Activated CD8-positive, alpha-beta memory T cell treated with anti-CD3 and anti-CD28 coated beads, Interleukin-2, amount 50 U/mL, for 24 hours (primary cell): ENCODE results near the gene KMT2C.

Experiments
- DNase-seq: peaks from one replicate; pipeline ENCODE4 v3.0.0-alpha.2; 2020; ENCODE audit errors: extremely low read depth

KMT2C gene

DNA sequence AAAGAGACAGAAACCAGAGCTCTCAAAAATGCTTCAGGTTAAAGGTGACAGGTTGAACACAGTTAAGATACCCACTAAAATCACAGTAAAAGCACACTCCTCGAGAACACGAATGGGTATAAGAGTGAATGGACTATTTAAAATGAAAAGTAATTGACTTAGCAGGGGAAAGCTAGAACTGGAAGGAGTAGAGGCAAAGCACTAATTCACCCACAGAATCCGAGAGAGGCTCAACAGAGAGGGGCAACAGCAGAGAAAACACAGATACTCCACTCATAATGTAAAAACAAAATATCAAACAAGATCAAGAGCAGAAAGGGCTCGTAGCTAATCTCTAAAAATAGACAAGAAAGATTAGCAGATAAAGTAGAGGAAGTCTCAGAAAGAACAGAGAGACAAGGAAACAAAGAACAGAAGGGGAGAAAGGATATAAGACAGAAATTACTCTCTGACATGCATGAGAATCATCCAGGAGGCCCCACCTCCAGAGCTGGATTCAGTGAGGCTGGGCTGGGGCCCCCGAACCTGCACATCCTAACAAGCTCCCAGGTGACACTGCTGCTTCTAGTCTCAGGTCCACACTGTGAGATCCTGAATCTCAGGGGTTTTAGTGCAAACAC lies 292.7 kb downstream of the KMT2C start:
- DNase-seq = no peak

DNA sequence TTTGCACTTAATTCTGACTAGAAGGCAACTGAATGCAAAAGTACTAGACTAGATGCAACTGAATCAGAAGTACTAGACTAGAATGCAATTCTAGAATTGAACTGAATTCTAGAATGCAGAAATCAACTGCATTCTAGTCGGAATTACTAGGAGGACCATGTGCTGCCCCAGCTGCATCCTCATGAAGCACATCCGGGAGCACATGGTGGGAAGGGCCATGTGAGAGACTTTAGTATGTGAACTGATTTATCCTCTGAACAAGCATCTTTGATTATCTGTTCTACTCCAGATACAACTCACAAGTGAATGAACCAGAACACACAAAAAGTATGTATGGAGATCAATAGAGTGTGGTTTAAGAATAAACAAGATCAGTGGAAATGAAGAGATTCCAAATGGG lies 295.2 kb downstream of the KMT2C start:
- no peak for DNase-seq

GRCh38 chr7:152140067-152140466 lies 295.7 kb downstream of the KMT2C start:
- no peak for DNase-seq

DNA sequence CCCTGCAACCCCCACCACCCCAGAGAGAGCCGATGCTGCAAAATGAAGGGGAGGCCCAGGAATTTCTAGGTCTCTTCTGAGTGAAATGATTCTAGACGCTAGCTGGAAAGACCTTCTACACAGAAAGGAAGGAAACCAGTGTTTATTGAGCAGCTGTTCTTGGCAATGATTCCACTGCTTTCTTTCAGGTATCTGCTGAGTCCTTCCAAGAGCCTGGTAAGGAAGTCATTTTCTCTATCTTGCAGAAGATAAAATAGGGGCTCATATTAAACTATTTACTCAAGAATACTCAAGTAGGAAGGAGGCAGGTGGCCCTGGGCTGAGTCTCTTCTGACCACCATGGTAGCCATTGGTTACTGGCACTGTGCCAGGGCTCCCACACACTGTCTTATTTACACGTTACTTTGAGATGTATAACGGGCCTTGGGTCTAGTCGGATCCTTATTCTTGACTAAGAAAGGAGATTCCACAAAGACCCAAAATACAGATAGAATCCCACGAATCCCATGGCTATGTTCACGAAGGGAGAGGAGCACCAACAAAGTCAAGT lies 298.3 kb downstream of the KMT2C start:
- DNase-seq = no peak

DNA sequence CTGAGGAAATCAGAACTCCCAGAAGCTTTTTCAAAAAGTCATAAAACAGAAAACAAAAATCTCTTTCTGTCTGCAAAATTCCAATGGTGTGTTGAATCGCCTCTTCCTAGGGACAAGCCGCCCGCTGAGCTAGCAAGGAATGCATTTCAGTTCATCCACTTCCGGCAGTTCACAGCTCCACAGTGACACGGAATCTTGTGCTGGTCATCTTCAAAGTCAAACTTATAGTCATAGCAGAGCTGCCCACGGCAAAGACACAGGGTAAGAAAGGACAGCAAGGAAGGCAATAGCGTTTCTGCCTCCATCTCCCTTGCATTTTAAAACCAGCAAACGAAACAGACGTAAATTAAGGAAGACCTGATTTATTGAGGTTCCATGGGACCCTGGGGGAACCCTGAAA lies 299.1 kb downstream of the KMT2C start:
- DNase-seq = no peak

GRCh38 chr7:152133804-152134203 lies 302.0 kb downstream of the KMT2C start:
- DNase-seq = no peak

- DNase-seq = no peak
Measured at GRCh38 chr7:152132812-152133211, 303.0 kb downstream of the KMT2C start.

- DNase-seq = no peak
Measured at GRCh38 chr7:152131981-152132494, 303.8 kb downstream of the KMT2C start.

GRCh38 chr7:152130658-152131590 lies 304.9 kb downstream of the KMT2C start:
- DNase-seq = no peak

GRCh38 chr7:152129682-152130081 lies 306.1 kb downstream of the KMT2C start:
- no peak for DNase-seq

GRCh38 chr7:152128741-152129461 lies 306.9 kb downstream of the KMT2C start:
- no peak for DNase-seq

GRCh38 chr7:152128252-152128651 lies 307.6 kb downstream of the KMT2C start:
- DNase-seq = no peak

- DNase-seq = no peak
Measured at GRCh38 chr7:152127229-152127628, 308.6 kb downstream of the KMT2C start.

- DNase-seq = no peak
Measured at GRCh38 chr7:152126741-152127140, 309.1 kb downstream of the KMT2C start.

- DNase-seq = no peak
Measured at GRCh38 chr7:152122540-152122939, 313.3 kb downstream of the KMT2C start.

- DNase-seq = no peak
Measured at GRCh38 chr7:152121432-152121831, 314.4 kb downstream of the KMT2C start.

- DNase-seq = no peak
Measured at GRCh38 chr7:152120776-152121175, 315.0 kb downstream of the KMT2C start.

GRCh38 chr7:152120210-152120609 lies 315.6 kb downstream of the KMT2C start:
- DNase-seq = no peak

- DNase-seq = no peak
Measured at GRCh38 chr7:152117356-152117755, 318.4 kb downstream of the KMT2C start.

DNA sequence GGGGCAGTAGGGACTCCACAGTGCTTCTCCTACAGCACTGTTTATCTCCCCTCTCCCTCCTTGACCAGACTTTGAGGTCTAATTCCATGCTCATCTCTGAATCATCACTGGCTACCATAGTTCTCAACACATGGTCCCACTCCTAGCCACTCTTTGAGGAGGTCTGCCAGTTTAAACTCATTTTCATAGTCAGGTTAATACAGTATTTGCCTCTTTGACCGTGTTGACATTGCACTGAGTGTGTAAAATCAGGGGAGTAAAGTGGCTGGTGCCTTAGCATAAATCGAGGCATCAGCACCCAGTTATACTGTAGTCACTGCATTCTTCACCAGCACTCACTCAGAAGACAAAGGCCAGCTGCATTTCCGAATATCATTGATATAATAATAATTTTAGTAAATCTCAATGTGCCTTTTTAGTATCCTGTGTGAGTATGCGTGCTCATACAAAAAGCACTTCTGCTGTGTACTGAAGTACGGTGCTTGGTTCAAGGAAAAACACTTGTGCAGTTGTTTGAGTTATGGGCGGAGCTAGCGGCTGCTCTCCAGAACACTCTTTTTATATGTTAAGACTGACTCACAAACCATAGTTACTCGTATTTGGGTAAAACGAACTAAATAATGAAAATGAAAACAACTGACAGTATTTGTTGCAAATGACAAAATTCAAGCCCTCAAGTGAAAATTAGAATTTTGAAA lies 320.6 kb downstream of the KMT2C start:
- DNase-seq = no peak

- DNase-seq = no peak
Measured at GRCh38 chr7:152112829-152113228, 323.0 kb downstream of the KMT2C start.
